Measurements from ENCODE around the gene HEXB. TPM values are rescaled to one million over a fixed set of nuclear protein-coding genes. Genes with fewer than 3 reads are reported as not detected.

The HEXB gene
- total RNA-seq, 4 donors from 2014 or later, result 94.2 to 204 (median 136) TPM

DNA sequence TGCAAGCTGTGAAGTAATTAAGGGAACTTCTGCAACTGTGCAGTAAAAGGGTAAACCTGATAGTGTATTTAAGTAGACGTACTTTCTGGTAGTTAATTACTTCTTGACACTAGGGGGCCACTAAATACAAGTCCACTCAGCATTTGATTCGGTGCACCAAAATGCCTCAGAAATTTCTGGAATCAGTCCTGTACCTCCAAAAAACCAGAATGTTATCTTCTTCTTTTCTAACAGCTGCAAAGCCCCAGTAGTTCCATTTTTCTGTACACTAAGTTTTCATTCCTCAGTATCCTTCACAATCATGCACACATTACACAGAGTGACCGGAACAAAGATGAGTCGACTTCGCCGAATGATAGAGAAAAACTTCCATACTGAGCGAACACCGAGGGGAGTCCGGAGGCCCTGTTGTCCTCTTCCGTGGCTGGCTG, 81.4 kb downstream of the HEXB start:
- no peak for ATAC-seq (ENCODE audit: low FRiP score)
- TF ChIP-seq, protein P1, sequence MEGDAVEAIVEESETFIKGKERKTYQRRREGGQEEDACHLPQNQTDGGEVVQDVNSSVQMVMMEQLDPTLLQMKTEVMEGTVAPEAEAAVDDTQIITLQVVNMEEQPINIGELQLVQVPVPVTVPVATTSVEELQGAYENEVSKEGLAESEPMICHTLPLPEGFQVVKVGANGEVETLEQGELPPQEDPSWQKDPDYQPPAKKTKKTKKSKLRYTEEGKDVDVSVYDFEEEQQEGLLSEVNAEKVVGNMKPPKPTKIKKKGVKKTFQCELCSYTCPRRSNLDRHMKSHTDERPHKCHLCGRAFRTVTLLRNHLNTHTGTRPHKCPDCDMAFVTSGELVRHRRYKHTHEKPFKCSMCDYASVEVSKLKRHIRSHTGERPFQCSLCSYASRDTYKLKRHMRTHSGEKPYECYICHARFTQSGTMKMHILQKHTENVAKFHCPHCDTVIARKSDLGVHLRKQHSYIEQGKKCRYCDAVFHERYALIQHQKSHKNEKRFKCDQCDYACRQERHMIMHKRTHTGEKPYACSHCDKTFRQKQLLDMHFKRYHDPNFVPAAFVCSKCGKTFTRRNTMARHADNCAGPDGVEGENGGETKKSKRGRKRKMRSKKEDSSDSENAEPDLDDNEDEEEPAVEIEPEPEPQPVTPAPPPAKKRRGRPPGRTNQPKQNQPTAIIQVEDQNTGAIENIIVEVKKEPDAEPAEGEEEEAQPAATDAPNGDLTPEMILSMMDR (IDR thresholded peaks at IDR 0.05), result no peak
- no peak for DNase-seq (ENCODE audit: low spot score)

DNA sequence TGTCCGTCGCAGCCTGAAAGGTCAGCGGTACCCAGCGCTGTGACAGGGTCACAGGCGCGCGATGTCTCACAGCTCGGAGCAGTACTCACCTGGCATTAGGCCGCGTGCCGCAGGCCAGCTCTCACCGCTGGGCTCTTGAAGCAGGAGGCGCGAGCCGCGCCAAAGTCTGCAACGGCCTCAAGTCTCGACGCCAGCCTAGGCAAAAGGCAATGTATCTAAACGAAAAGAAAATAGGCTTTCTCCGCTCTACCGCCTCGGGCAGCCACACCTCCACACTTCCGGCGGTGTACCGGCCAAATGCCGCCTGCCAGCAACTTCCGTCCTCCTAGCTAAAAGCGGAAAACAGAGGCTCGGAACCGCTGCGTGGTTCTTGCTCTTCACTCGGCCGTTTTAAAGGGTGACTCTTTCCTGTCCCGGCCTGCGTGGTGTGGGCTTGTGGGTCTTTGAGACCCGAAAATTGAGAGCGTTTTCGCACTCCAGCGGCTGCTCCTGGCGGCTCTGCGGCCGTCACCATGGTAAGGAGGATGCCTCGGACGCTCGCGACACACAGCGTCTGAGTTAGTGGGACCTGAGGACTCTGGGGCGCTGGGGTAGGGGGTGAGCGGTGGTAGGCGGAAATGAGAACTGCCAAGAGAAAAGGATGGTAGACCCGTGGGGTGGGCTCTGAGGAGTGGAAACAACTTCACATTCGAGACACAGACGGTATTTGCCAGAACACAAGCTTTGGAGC, 82.0 kb downstream of the HEXB start, which contains the start of the genes GFM2 and NSA2:
Gene GFM2, minus strand, starts transcription at position 269 of the 730 bp plus-strand sequence. CDS start 3,375 bp downstream, outside the sequence.
Gene NSA2, plus strand, starts transcription at position 401 of the 730 bp plus-strand sequence. Its CDS starts 112 bp downstream, at position 513.
- DNase-seq (ENCODE audit: low spot score), result peak; percentile 63
- TF ChIP-seq, protein P1 (IDR thresholded peaks at IDR 0.05), result no peak
- ATAC-seq (ENCODE audit: low FRiP score), result peak; percentile 97

DNA sequence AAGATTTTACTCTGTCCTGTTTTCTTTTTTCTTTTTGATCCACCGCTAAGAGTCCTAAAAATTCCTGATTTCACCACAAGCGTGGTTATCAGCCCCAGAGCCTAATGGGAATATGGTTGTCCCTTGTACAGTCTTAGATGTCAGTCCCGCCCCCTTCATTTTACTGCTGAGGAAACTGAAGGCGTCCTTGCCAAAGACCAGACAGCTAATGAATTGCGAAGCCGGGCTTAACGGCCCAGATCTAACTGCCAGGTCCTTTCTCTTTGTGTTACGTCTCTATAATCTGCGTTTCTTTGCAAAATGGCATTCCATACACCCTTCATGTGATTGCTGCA, 82.5 kb downstream of the HEXB start:
- no peak for DNase-seq (ENCODE audit: low spot score)
- peak; percentile 48 for ATAC-seq (ENCODE audit: low FRiP score)
- TF ChIP-seq, protein P1 (IDR thresholded peaks at IDR 0.05), result no peak

Small RNAs within 50 kb of the gene (small RNA-seq; reads per million reads assigned to genes)
- not detected for gene RNU6-658P

Other genes starting within 250 kb of the HEXB start
- gene ENC1, start 44.5 kb upstream of the HEXB start, total RNA-seq, result 10 to 100 TPM in 3 of 4 donors, 1 to 10 TPM in 1; 7.8 to 22.1 (median 12.9) TPM
- 10 to 100 TPM; 15.9 to 23.5 (median 18.3) TPM for gene GFM2, start 81.9 kb downstream of the HEXB start, total RNA-seq
- 100 to 1,000 TPM in 2 of 4 donors, 10 to 100 TPM in 2; 86.1 to 115 (median 101) TPM for gene NSA2, start 82.0 kb downstream of the HEXB start, total RNA-seq
- under 1 TPM; 0.19 to 0.96 (median 0.30) TPM for gene FAM169A, start 181.2 kb downstream of the HEXB start, total RNA-seq